Hematopoietic multipotent progenitor cell treated with erythropoietin and hydrocortisone succinate and interleukin-3 and kit ligand, for 8 days (in vitro differentiated cells): ENCODE measurements around the gene SNRPA1.
A peak's percentile ranks its signal among the peaks of the same experiment; 100 is the strongest.

Experiments used
- DNase-seq: peaks from one replicate; pipeline ENCODE4 v3.0.0-alpha.2; 2015

Gene SNRPA1

DNA sequence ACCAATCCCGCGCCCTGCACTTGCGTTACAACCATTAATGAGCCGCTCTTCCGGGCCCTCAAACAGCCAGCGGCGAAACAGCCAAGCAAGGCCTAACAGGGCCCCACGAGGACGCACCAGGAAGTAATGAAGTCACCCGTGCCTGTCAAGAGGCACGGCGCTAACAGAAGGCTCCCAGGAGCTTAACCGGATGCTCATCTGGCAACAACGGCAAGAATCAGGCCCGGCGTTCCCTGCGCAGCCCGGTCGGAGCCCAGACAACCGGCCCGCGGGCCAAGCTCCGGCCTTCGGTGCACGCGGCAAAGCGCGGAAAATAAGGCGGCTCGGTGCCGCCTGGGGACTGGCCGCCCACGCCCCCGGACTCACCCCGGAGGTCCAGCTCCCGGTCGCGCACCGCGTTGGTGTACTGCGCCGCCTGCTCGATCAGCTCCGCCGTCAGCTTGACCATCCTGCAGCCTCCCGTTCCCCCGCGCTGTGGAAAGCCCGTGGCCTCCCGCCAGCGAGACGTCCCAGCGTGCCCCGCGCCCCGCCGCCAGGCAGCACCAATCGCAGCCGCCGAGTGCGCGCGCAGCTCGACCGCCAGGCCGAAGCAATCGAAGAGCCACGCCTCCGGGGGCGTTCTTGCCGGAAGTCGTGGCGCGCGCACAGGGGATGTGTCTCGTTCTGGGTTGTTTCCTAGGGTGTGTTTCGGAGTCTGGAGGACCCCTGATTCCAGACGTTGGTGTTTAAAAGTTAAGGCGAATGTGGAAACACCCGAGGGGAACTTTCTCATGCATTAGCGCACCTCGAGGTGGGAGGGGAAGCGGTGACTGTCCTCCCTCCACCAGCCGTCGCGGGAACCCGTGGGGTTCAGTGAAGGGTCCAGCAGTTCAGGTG lies at the start of gene SNRPA1:
Gene SNRPA1, minus strand, starts transcription at position 518 of the 876 bp plus-strand sequence. Its CDS starts 70 bp downstream, at position 448.
- DNase-seq: peak; percentile 95

DNA sequence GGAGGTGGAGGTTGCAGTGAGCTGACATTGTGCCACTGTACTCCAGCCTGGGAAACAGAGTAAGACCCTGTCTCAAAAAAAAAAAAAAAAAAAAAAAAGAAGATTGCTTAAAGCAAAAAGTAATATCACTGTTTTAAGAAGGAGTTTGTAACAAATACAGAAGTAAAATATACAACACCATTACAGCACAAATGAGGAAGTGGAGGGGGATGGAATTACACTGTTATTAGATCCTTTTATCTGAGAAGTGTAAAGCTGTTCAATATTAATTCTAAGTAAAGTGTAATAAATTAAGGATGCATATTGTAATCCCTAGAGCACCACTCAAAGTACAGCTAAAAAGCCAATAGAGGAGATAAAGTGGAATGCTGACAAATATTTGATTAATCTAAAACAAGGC lies 47.0 kb upstream of the SNRPA1 start:
- no peak for DNase-seq

DNA sequence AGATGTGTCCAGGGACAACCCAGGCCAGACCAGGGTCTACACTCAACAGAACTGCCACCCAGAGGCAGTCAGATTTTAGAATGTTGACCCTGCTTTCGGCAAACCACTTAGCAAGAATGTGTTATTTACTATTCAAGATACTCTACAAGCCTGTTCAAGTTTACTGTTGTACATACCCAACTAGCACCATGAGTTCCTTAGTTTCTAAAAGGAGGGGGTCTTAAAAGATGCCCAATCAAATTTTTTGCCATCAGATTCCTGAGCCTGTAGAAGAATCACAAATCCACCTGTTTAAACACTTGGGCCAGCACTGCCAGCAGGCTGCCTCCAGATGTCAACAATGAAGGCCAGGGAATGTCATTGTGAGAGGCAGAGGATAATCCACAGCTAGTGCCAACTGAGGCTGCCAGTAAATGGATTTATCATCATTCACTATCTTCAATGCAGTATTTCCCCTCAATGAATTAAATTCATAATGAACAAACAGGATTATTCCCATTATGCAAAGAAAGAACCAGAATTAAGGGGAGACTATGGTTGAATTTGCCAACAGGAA lies 43.5 kb upstream of the SNRPA1 start:
- DNase-seq: no peak

DNA sequence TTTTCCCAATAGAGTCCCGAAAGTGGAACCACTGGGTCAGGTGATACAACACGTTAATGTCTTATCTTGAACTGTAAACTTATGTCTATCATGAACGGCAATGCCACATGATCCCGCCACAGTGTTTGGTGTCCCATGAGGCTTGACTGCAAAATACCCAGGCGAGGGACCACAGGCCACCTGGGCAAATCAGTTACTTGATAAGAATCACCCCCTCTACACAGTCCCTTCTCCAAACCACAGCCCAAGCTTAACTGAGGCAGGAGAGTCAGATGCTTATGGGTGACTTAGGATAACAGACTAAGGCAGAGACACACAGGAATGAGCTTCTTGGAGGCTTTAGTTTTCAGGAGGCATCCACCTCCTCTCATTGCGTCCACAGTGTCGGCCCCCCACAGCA lies 42.9 kb upstream of the SNRPA1 start:
- DNase-seq: no peak

DNA sequence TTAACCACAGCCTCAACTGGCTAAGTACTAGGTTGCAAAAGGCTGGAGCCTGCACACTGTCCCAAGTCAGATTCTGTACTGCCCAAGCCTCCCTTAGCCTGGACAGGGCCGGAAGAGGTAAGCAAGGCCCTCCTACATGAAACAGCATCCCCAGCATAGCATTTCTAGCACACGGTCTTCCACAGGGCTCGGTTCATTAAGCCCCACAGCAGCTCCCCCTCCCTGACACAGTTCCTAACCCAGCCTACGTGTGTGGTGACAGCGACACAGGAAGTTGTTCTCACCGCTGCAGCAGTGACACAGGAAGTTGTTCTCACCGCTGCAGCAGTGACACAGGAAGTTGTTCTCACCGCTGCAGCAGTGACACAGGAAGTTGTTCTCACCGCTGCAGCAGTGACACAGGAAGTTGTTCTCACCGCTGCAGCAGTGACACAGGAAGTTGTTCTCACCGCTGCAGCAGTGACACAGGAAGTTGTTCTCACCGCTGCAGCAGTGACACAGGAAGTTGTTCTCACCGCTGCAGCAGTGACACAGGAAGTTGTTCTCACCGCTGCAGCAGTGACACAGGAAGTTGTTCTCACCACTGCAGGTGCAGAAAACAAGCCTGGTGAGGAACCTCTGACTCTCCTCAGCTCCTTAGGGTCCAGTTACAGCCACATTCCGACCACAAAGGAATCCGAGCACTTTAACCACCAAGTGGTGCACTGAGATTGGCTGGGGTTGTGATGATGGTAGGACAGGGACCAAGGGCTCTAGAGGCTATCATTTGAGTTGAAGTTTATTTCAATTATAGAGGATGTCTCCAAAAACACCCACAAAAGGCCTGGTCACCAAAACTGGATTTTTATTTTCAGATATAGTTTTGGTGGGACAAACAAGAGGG lies 39.1 kb upstream of the SNRPA1 start:
- DNase-seq: peak; percentile 20

DNA sequence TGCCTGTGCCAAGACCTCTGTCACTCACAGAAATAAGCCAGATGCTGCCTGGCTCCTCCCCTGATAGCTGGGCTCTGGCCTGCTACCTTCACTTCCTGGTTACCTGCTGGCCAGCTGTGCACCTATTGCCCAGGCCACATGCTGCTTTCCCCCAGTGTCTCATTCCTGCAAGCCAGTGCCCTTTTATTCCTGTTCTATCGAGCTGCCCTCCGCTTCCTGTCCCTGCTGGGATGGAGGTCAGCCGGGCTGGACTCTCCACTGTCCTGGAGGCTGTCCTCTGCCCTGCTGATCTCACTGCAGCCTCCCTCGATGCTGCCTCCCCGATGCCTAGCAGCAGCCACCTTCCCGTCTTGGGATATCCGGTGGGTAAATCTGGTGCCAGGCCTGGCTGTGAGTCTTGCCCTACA lies 37.0 kb upstream of the SNRPA1 start:
- DNase-seq: no peak

DNA sequence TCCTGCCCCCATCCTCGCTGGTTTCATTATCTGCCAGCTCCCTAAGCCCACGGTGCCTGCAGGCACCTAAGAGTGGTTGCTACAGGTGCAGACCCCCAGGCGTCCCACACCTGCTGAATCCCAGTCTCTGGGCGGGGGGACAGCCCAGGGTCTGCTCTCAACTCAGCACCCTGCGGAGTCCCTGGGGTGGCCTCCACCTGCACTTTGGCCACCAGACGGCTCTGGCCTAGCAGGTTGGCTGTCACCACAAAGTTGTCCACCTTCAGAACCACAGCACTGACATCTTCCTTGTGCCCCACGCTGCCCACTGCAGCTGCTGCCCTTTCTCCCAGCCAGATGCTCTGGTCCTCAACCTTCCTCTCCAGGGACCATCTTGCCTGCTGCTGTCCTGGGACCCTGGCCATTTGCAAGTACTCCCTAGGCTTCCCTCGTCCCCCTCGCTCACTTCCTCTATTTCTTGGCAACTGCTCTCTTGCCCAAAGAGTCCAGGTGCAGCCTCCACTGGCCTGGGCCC lies 34.9 kb upstream of the SNRPA1 start:
- no peak for DNase-seq

DNA sequence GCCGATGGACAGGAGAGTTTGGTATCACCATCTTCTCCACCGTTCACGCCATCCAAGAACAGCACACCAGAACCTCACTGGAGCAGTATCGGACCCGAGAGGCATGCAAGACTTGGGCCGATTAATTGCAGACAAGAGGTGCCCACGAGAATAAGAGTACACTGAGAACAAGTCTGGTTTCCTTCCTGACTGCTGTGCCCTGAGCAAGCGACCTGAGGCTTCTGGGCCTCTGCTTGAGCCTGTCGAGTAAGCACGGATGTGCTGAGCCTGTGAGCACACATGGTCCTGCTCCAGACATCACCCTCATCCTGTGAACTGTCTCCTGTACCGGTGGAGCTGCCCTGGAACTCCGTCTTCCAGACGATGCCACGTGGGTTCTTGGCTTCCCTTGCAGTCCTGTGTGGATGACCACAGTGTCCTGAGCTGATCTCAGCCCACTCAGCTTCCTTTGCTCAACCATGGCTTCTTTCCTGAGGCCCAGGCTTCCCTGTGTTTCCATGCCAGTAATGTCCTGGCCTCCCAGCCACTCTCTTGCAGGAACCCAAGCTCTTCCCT lies 34.3 kb upstream of the SNRPA1 start:
- no peak for DNase-seq

DNA sequence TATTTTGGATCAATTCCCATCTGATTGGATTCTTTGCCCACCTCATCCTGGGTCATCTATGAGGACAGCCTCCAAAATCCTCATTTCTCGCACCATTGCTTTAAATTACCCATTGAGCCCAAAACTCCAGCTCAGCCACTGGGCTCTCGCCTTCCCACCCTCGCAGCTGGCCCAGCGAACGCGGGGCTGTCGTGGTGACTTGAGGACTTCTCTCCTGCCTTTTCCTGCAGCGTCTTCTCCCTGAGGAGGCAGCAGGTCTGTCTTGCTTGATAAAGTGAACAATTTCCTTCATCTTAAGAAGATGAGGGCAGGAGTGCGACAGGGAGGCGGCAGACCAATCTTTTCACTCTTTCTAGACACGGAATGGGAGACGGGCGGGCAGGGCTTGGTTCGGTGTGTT lies 33.0 kb upstream of the SNRPA1 start:
- no peak for DNase-seq

DNA sequence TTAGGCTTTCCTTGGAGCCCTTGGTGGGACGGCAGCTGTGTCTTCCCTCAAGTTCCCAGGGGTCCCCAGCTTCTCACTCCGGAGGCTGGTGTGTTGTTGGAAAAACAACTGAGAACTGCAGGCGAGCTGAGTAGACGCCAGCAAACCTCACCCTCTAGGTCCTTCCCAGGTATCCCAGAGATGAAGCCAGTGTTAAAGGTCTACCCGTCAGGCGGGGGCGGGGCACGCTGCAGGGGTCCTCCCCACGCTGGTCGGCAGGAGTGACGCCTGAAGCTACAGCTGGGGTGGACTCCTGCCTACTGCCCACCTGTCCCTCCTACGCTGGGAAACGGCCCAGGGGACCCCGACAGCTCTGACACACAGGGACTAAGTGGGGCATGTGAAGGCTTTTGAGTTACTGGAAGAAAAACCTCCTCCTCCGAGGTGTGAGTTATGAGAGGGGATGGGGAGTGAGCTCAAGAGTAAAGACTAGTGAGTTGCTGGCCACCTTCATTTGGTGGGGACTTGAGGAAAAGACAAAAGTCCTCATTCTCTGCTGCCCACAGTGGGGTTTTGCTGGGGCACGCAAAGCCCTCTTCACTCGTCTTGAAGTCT lies 32.2 kb upstream of the SNRPA1 start:
- DNase-seq: no peak

DNA sequence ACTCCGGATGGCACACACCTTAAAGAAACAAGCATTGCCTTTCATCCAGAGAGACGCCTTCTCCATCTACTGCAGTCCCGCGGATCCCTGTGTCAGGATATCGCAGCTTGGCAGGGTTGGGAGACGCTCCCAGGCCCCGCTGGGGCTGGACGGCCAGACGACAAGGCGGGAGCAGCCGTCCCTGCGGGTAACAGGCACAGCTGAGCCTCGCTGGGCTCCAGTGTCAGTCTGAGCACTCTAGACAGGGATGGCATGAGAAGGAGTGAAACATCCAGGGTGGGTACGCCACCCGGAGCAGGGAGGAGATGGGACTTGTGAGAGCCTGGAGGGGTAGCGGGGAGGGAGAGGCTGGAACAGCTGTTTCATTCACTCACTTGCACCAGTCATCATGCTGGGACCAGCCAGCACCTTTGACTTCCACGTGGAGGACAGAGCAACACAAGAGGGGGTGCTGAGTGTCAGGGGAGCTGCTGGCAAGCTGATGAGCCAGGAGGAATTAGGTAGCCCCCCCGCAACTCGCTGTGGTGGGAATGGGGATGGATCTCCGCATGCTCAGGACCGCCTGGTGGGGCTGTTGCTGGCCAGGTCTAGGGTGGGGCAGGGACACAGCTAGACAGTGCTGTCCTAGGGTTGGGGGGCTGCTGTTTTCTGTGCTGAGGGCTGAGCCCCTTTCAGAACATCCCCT lies 31.6 kb upstream of the SNRPA1 start:
- DNase-seq: no peak

DNA sequence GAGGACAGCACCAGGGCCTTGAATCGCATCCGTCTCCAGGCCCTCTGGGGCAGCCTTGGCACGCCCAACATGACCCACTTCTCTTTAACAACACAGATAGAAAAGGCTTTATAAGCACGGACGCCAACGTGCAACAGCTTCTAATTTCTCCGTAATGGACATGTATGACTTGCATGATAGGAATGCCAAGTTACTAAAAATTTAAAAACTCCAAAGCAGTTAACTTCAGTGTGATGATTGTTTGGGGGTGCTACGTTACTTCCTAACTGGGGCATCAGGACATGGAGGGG lies 30.9 kb upstream of the SNRPA1 start:
- no peak for DNase-seq

DNA sequence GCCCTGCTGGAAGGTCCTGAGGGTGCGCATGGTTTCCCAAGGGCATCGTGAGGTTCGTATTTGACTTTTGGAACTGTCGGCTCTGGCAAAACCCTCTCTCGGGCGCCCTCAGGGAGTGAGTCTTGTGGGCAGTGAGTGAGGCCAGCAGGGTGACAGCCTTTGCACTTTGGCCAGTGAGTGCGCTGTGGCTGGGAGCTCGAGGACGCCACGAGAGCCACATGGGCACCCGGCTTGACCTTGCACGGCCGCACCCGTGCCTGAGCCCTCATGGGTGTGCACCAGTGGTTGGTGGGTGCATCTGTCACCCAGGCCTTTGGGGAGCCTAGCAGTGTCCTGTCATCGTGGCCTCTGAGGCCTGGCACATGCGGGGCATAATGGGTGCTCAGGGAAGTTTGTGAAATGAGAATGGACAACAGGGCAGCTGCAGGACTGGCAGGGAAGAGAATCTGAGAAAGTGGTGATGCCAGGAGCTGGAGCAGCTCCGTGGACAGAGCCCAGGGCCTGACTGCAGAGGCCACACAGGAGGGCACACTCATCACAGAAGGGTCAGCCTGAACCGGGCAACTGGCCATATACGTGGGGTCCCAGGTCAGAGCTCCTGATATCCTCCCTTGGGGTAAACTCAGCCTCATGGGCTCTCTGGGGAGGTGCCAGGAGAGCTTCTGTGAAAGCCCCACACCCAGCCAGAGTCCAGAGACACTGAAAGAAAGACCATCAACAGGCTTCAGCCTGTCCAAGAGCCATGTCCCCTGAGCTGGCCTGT lies 30.4 kb upstream of the SNRPA1 start:
- DNase-seq: no peak

DNA sequence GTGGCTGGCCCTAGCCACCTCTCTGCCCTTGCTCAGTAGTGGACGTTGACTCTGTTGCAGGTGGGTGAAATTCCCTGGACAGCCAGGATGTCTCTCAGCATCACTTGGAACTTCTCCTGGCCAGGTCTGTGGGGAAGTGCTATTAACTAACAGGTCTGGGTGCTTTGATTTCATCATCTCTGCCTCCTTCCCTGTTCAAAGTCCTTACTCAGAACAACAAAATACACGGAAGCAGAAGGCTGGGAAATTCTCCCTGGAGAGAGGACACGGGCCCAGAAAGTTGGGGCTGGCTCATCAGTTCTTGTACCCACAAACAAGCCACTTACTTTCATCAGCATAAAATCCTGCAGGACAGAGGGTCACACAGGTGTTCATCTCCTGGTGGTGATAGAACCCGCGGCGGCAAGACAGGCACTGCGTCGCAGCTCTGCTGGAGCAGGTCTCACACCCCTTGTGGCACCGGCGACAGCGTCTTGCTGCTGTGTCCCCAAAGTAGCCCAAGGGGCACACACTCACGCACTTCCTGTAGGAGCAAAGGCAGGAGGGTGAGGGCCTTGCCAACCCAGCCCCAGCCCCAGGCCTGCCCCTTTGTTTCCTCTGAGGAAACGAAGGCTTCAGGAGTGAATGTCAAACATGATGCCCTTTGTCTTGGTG lies 29.6 kb upstream of the SNRPA1 start:
- DNase-seq: no peak

DNA sequence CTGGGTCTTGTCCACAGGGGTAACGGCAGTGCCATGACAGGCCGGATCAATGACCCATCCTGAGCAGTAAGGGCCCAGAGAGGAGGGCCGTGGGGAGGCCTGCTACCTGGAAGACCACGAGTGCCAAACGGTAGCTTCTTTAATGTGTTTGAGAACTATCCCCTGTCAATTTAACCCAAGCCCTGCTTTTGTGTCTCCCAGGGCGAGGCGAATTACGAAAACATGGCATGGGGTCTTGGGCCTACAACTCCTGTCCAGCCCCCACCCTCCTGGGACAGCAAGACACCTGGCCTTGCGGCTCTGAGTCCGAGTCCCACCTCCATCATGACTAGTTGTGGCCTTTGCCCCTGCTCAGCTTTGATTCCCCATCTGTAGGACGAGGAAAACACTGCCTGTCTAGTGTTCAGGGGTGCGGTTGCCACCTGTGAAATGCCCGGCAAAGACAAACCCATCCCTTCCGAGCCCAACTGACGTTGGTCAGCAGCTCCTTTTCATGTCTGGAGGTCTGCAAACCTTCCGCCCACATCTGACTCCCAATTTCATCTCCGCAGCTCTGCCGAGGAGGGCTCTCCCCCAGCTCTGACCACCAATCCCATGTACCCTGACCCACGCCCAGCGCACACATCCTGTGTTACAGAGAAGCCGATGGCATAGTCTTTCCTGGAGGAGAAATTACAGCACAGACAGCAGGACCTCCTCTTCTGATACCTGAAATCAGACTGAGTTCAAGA lies 28.9 kb upstream of the SNRPA1 start:
- no peak for DNase-seq

DNA sequence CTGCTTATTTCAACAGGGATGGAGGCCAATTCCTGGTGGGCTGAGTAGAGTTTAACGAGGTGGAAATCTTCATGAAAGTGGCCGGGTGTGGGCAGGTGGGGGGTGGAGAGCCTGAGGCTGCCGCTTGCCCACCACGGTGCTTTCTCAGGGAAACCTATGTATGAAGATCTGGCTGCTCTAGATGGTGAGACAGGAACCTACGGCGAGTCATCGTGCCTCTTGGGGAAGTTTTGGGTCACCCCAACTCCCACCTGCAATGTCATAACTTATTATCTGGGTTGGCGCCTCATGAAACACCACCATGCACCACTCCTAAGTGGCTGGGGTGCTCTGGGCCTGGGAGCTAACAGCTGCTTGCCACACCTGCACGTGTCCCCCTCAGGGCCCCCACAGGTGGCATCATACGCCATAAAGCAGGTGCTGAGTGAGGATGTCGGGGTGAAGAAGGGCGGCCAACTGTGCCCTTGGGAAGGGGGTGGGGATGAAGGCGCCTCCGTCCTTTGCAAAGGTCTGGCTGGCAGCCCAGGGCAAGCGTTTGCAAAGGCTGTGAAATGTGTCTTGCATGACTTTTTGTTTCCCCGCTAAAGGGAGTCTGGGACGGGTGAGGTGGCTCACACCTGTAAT lies 27.9 kb upstream of the SNRPA1 start:
- no peak for DNase-seq

DNA sequence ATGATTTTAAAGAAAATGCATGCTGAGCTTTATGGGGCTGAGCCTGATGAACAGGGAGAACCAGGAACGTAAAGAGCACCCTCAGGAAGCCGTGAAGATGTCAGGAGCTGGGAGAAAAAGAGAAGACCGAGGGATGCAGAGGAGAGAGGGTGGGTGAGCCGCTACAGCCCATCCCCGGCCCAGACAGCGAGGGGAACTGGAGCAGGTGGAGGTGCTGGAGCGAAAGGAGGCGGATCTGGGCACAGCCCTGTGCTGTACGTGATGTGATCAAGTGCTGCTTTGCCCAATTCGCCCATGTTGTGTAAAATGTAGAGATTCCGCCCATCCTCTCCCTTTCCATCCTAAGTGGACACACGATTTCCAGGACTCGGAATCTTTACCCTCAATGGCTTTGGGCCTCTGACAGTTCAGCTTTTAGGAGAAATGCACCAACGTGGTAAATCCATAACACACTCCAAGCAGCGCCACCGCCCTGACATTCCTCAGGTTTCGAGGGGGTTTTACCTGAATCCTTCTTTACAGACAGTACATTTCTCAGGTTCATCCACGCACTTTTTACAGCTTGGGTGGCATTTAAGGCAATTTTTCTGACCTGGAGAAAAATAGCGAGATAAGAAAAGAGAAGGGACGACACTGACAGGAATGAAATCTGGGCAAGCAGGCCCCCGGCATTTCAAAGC lies 27.1 kb upstream of the SNRPA1 start:
- no peak for DNase-seq

DNA sequence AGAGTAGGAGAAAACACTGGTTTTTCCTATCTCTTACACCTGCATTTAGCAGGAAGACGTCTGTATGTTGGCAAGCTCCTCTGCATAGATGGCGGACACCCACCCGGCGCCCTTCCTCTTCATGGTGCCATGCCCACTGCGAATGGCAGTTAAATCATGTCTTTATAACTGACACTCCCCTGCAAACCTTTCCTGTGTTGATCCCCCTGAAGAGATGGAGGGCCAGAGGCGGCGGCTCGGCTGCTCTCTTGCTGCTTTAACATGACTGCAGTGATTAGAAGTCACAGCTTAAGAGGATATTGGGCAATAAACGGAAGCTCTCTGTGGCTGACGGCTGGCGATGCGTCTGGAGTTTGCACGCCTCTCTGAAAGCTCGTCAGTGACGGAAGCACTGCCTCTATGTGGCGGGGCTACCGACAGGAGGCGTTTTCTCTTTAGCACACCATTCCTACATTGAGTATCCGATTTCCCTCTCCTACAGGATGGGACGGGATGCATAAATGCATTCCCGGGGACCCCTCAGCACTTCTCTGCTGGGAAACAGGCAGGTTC lies 25.5 kb upstream of the SNRPA1 start:
- peak; percentile 37 for DNase-seq

DNA sequence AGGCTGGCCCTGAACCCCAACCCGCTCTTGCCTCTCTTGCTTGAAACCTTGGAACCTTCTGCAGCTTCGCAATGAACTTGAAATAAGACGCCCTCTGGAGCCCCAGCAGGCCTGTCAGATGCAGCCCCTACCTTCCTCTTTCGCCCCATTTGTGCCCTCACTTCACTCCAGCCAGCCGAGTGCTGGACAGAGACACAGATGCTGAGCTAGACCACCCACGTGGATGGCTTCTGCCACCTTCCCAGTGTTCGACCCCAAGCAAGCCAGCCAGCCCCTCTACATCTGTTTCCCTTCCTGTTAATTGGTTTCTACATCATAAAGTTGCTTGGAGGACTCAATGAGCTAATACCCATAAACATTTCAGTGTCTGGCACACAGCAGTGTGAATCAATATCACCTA lies 23.8 kb upstream of the SNRPA1 start:
- no peak for DNase-seq
